GM18909 (cell line): ENCODE measurements around the gene F3.
"Not testable (repeated sequence)": the region's sequence is repeated elsewhere in the genome, so short reads cannot be mapped to it uniquely, and the experiment has no call there.

Experiments used
- ATAC-seq: cut with Tn5 transposase; IDR thresholded peaks from one replicate; pipeline ENCODE4 v1.9.1; 2021; ENCODE audit warnings: mild to moderate bottlenecking; ENCODE audit not compliant: unreplicated experiment, poor library complexity

F3 gene

GRCh38 chr1:94541246-94542087 lies at the start of gene F3:
F3 (minus strand) TSS chr1:94541759; CDS start chr1:94541636, 123 bp downstream.
- ATAC-seq, result peak; percentile 82

GRCh38 chr1:94590203-94591137 lies 48.9 kb upstream of the F3 start:
- no peak for ATAC-seq

- ATAC-seq, result no peak
Measured at GRCh38 chr1:94589728-94590127, 48.2 kb upstream of the F3 start.

GRCh38 chr1:94582565-94582964 lies 41.0 kb upstream of the F3 start:
- no peak for ATAC-seq

- no peak for ATAC-seq
Measured at GRCh38 chr1:94580367-94581115, 39.0 kb upstream of the F3 start.

GRCh38 chr1:94579876-94580294 lies 38.3 kb upstream of the F3 start:
- ATAC-seq, result no peak

GRCh38 chr1:94578856-94579255 lies 37.3 kb upstream of the F3 start:
- ATAC-seq, result no peak

GRCh38 chr1:94573917-94574316 lies 32.4 kb upstream of the F3 start:
- not testable (repeated sequence) for ATAC-seq

GRCh38 chr1:94572780-94573179 lies 31.2 kb upstream of the F3 start:
- no peak for ATAC-seq

- ATAC-seq, result not testable (repeated sequence)
Measured at GRCh38 chr1:94570965-94571364, 29.4 kb upstream of the F3 start.

- ATAC-seq, result not testable (repeated sequence)
Measured at GRCh38 chr1:94568806-94569205, 27.2 kb upstream of the F3 start.

GRCh38 chr1:94567975-94568607 lies 26.5 kb upstream of the F3 start:
- ATAC-seq, result not testable (repeated sequence)

- ATAC-seq, result not testable (repeated sequence)
Measured at GRCh38 chr1:94566436-94566835, 24.9 kb upstream of the F3 start.

- ATAC-seq, result no peak
Measured at GRCh38 chr1:94565901-94566300, 24.3 kb upstream of the F3 start.

GRCh38 chr1:94562519-94563260 lies 21.1 kb upstream of the F3 start:
- ATAC-seq, result no peak

GRCh38 chr1:94560333-94560732 lies 18.8 kb upstream of the F3 start:
- ATAC-seq, result no peak

GRCh38 chr1:94559921-94560320 lies 18.4 kb upstream of the F3 start:
- ATAC-seq, result no peak

- no peak for ATAC-seq
Measured at GRCh38 chr1:94555091-94555490, 13.5 kb upstream of the F3 start.

GRCh38 chr1:94554580-94554979 lies 13.0 kb upstream of the F3 start:
- ATAC-seq, result no peak
